Hematopoietic multipotent progenitor cell (in vitro differentiated cells): ENCODE results near the gene XRCC4. TPM values are rescaled to one million over a fixed set of nuclear protein-coding genes. Genes with fewer than 3 reads are reported as not detected.
"Not testable (repeated sequence)": the region's sequence is repeated elsewhere in the genome, so short reads cannot be mapped to it uniquely, and the experiment has no call there.

ENCODE experiments used
- DNase-seq, 3 donors: peaks; one replicate each; pipeline ENCODE4 v3.0.0-alpha.2; 2011 to 2015; ENCODE audit warnings: low read depth in 2 of 3, low spot score in 2 of 3
- total RNA-seq: library from RNA; depleted of rRNA; stranded (reverse); fragments of >200 nt; gene quantifications from one replicate; pipeline ENCODE4 v1.2.3, GENCODE V29; 2012

The XRCC4 gene
- total RNA-seq, 1 donor: 1.9 TPM

DNA sequence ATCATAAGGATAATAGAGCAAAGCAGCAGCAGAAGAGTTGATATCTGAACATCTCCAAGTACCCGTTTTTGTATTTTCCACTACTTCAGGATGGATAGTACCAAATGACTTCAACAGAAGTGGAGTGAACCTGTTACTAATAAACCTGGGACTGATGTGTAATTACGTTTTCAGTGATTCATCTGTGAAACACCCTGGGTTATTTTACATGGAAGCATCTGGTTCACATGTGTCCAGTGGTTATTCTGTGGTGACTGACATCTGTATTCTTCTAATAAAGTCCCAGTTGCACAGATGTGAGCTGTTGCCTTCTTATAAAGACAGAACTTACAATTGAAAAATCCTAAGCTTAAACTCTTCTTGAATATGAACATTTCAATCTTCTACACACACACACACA lies 254.5 kb downstream of the XRCC4 start:
- DNase-seq: no peak

DNA sequence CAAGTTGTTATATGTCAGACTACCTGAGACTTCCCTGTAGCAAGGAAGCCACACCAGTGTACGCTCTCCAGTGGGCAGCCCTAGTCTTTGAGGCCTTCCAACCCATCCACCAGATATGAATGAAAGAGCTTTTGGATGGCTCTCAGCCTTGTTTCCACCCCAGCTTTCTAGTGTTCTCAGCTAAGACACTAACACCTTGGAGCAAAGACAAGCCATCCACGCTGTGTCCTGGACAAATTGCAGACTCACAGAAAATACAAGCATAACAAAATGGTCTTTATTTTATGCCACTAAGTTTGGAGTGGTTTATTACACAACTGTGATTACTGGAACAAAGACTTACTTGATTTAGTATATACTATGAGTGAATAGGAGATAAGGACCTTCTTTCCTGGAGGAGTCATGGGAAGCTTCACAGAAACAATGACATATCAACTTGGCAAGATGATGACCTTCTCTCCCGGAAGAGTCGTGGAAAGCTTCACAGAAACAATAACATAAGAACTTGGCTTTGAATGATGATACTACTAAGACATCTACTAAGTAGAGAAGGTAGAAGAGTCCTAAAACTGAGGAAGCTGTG lies 260.2 kb downstream of the XRCC4 start:
- no peak for DNase-seq

DNA sequence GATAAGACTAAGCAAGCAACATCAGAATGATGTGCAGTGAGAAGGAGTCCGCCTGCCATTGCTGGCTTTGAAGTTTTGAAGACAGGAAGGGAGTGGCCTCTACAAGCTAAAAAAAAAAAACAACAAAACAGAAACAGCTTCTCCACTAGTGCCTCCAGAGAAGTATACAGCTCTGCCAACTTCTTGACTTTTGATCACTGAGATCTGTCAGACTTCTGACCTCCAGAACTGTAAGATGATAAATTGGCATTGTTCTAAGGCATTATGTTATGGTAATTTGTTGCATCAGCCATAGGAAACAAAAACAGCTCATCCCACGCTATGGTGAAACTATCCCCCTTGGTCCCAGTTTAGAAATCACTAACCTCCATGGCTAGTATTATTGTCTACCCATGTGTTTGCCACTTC lies 263.2 kb downstream of the XRCC4 start:
- DNase-seq: no peak

DNA sequence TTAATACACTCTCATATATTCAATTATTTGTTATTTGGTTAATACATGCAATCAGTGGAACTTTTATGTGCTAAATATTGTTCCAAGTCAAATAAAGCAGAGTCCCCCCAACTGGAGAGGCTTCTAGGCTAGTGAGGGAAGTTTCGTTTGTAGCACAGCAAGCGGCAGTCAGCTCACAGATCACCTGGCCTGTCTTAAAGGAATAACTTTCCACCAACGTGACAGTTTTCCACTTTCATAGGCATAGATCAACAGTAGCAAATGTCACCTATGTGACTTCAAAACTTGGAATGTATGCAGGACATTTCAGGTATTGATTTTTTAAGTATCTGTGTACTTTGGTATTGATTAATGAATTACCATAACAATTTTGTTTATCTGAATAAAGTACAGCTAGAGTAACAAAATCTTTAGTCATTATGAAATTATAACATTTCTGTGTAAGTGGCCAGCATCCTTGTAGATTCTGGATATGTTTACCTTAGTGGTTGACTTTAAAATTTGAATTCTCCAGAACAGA lies 264.5 kb downstream of the XRCC4 start:
- DNase-seq: no peak

DNA sequence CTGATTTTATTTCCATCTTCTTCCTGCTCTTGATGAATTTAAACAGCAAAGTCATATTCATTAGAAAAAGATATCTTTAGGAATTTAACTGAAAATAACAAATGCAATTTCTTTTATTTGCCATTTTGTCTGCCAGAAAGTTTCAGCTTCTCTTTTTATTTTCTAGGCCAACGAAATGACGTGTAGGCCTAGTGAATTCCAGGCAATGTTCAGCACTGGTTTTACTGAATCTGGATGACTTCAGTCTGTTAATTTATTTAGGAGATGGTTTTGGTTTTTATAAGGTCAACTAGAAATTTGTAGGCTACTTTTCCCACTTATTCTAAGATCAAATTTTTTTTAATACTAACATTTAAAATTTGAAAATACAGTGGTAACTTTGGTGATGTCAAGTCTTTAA lies 265.1 kb downstream of the XRCC4 start:
- no peak for DNase-seq

DNA sequence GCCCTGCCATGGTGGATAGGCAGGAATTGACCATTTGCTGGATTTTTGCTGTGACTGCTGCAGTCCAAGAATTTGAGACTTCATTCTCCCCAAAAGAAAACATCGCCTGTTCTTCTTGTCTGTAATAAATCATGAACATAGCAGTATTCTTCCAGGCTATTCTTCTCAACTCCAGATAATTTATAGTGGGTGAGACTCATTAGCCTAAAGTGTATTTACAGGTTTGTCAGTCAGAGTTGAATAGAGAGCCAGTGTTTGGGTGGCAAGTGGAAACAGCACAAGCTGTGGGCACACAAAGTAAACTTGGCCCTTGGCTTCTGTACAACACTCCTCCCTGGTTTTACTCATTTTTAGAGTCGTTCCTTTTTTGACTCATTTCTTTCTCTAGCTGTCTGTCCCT lies 266.0 kb downstream of the XRCC4 start:
- DNase-seq: no peak

DNA sequence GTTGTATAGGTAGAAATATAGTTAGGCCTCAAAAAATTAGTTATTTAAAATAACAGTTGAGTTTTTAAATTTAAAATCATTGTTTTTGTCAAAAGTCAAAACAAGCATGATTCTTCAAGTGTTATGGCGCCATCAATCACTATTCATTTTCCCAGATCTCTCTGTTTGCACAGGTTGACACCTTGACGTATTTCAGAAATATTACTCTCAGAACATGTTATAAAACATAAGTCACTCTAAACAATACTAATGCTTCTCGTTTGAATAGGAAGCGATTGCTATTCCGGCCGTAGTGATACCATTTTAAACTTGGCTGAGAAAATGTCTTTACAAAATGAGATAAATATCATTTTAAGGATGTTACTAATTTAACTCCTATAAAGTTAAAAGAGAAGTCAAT lies 268.1 kb downstream of the XRCC4 start:
- no peak for DNase-seq

DNA sequence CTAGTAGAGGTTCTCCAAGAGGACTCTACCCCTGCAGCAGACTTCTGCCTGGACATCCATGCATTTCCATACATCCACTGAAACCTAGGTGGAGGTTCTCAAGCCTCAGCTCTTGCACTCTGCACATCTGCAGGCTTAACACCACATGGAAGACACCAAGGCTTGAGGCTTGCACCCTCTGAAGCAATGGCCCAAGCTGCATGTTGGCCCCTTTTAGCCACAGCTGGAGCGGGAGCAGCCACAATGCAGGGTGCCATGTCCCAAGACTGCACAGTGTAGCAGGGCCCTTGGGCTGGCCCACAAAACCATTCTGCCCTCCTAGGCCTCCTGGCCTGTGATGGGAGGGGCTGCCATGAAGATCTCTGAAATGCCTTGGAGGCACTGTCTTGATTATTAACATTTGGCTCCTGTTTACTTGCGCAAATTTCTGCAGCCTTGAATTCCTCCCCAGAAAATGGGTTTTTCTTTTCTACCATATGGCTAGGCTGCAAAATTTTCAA lies 271.0 kb downstream of the XRCC4 start:
- no peak for DNase-seq

DNA sequence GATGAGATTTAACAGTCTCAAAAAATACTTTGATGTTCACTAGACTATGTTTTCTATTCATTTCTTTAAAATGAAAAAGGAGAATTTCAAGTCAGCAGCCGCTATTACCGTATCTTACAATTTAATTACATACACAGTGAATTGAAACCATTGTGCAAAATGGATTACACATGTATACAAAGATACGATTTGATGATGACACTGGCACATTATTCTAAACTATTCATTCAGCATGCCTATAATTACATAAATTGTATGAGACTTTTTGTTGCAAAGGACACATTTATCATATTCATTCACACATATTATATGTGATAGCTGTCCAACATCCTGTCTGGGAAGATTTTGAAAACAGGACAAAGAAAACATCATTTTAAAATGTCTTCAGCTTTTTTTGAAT lies 275.9 kb downstream of the XRCC4 start:
- no peak for DNase-seq

DNA sequence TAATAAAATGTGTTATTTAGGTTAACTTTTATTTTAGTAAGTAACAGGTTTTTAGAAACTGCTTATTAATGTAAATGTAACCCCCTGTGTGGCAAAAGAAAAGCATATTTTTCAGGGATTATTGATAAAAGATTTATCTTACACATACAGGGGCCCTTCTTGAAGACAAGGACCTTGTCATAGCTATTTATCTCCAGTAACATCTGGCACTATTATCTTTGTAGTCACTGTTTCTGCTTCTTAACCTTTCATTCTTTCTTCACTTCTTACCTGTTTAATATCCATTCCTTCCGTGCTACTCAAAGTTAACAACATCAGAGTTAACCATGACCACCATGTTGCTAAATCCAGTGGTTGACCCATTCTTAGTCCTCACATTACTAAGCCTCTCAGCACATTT lies 276.4 kb downstream of the XRCC4 start:
- no peak for DNase-seq

DNA sequence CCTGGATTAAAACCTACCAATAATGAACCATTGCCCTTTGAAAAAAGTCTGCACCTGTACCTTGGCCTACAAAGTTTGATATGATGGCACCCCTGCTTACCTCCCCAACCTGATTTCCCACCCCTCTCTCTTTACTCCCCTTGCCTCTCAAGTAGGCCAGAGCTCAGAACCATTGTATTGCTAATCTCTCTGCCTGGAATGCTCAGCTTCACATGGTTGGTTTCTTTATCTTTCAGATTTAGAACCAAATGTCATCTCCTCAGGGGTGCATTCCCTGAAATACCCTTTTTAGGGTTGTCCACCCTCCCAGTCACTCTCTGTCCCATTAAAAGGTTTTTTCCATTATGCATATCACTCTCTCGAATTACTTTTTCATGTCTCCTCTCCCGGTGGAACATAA lies 277.6 kb downstream of the XRCC4 start:
- DNase-seq: no peak

DNA sequence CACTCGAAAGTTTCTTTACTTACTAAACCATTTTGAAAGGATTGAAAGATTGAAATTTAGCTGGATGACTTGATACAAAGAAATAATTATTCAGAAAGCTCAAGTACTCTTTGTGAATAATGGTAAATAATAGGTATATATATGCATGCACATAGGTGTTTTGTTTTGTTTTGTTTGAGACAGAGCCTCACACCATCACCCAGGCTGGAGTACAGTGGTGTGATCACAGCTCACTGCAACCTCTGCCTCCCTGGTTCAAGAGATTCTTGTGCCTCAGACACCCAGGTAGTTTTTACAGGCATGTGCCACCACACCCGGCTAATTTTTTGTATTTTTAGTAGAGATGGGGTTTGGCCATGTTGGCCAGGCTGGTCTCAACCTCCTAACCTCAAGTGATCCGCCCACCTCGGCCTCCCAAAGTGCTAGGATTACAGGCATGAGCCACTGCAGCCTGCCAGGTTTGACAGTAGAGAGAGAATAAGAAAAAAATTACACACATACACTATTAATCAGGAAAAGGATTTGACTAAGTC lies 278.2 kb downstream of the XRCC4 start:
- not testable (repeated sequence) for DNase-seq

DNA sequence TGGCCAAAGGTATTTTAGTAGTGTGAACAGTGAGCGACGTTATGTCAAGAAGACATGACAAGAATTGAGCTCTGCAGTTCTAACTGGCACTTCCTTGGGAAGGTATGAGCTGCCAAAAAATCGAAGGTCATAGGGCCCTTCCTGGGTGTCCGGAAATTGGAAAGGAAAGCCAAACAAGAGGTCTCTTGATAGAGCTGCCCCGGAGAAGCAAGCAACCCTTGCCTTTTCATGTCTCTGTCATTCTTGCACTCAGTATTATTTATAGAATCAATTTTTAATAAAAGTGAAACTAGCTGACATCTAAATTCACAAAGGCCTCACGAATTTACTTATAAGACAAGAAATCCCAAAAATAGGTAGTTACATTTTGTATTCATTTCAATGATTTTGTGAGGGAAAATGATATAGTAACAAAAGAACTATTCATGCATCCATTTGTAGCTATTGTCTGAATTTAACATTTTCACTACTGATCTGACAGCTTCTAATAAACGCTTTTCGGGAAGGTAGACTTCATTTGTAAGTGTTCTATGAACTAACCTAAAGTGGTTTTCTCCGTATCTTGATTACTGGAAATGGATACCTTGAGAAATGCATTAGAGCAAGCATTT lies 280.4 kb downstream of the XRCC4 start:
- DNase-seq: no peak

DNA sequence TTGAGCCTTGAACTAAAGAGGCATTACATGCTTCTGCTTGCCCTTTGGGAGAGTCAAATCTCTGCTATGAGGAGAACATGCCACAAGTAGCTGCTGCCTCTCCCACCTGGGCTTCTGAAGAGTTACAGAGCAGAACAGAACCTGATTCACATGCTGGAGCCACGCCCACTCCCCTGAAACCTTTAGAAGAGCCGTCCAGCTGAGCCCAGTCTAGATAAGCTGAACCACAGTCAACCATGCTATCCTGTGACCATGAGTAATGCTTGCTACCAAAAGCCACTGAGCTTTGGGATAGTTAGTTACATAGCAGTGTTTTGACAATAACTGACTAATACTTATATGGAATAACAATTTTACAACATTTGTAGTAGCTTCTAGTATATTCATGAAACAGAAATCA lies 283.2 kb downstream of the XRCC4 start:
- no peak for DNase-seq

DNA sequence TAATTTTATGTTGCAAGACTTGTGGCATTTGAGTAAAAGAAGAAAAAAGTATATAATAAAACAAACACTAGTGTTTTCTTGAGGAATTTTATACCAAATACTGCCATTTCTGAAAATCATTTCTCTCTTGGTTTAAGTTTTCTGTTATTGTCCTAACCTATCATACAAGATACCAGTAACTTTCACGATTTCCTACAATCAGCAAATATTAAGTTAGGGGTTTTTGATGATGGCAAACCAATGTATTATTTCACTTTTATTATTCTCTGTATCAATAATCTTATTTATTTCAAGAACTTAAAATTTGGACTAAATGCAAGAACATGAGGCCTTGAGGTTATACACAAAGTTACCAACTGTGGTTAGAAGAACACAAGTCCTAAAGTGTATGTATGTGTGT lies 285.2 kb downstream of the XRCC4 start:
- DNase-seq: no peak

DNA sequence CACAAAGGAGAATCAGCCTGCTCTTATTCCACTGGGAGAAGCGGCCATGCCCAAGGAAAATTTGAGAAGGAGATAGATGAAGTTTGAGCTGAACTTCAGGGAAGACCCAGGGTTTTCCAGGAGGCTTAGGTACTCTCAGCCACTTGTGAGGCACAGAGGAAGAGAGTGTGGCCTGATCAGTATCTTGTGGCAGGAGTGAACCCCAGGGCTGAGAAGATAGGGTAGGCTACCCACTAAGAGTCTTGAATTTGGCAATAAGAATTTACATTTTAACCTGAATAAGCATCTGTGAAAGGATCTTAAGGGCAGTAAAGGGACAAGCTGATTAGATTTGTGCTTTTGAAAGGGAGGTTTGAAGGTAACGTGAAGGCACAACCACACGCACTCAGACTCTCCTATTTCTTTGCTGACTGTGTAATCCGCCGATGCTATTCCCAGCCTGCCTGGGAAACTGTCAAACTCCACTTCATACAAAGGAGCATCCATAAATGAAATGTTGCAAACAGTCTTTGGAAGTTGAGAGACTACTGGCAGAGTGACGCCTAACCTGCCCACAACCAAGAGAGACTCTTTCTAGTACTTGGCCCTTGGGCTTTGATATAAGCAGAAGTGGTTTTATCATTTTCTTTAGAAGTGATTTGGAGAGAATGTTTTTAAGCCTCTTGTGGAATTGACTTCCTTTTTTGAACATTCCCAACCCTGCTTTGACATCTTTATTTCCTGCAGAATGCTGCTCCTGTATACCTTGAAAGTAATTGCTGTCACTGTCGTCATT lies 286.0 kb downstream of the XRCC4 start:
- DNase-seq: no peak

DNA sequence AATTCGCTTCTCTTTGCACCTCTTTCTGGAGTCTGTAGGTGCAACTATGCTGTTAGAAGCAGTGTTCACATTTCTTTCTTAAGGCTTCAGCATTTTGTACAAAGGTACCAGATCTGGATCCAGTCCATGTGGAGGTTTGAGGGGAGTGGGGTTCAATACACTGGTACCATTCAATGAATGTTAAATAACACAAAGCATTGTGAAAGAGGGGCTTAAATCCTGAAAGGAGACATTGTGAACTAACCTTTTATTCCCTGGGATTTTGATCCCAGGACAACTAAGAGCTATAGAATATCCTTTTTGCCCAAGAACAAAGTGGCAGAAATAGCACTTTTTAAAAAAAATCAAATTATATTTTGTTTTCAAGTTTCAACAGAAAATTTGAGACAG lies 286.5 kb downstream of the XRCC4 start:
- DNase-seq: no peak

DNA sequence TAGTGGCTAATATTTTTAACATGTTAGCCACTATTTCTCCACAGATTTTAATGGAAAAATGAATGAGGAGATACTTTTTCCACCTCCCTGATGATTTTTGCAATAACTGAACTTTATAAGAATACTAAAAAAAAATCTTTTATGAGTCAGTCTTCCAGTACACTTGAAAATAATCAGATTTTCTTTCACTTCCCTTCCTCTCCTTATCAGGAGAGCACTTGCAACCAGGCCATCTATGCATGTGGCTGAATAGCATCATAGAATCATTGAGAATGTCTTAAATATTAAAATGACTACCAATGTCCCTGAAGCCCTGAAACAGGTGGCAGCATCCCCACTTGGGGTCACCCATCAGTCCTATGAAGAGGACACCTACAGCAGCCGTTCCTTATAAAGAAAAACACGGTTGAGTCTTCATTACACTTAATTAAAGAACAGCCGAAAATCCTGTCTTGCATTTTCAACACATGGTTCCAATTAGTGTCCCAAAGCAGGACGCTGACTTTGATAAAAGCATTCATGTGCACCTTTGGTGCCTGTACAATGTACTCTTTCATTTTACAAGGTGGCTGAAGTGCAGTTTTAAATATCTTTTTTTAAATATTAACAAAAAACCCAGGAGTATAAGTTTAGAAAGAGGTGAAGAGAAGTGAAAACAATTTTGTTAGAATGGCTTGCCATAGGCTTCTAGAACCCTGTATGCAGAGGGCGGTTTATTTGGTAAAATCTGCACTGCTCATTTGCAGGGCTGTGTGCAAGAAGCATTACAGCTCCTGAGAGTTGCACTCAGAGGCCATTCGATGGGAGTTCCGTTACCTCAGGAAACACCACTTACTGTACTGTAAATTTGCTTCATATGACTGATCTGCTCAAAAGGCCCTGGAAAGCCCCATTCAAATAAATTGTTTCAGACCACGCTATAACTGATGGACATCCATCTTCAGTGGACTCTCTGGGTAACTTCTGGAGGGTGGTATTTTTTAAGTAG lies 287.3 kb downstream of the XRCC4 start:
- no peak for DNase-seq

DNA sequence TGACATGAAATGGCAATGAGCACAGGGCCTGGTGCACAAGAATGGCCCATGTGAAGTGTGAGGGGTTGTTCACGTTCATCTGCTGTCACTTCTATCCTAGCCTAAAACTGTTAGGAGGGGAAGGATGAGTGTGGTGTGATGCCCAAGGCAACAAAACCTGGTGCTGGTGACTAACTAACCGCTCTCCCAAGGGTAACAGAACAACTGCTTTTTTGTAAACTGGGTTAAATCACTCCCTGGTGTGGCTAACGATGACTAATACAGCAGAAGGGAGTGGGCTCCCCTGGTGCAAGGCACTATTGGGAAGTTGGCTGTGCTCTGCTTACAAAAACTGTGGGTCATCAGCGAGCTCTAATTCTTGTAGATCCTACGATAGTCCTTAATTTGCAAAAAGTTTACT lies 291.0 kb downstream of the XRCC4 start:
- DNase-seq: peak in 1 of 3 donors; percentile 1

DNA sequence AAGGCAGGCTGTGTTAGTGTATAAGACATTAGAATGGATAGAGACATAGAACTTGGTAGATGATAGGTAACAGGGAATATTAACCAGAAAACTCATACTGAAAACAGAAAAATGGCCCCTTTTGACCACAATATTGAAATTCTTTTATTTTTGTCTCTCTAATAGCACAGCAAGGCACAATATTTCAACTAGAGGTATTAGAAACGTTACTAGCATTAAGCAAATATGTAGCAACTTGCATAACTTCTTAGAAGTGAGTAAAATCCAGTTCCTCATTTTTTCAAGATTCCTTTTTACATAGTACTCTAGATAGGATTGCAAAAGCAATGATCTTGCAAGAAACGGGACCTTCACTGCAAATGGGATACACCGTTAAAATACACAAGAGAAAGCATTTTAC lies 291.5 kb downstream of the XRCC4 start:
- DNase-seq: no peak
